ENCODE measurements around the gene SLC25A46. TPM values are rescaled to one million over a fixed set of nuclear protein-coding genes. Genes with fewer than 3 reads are reported as not detected.

The SLC25A46 gene
- total RNA-seq, 1 experiment from 2014 or later = 42.1 TPM

DNA sequence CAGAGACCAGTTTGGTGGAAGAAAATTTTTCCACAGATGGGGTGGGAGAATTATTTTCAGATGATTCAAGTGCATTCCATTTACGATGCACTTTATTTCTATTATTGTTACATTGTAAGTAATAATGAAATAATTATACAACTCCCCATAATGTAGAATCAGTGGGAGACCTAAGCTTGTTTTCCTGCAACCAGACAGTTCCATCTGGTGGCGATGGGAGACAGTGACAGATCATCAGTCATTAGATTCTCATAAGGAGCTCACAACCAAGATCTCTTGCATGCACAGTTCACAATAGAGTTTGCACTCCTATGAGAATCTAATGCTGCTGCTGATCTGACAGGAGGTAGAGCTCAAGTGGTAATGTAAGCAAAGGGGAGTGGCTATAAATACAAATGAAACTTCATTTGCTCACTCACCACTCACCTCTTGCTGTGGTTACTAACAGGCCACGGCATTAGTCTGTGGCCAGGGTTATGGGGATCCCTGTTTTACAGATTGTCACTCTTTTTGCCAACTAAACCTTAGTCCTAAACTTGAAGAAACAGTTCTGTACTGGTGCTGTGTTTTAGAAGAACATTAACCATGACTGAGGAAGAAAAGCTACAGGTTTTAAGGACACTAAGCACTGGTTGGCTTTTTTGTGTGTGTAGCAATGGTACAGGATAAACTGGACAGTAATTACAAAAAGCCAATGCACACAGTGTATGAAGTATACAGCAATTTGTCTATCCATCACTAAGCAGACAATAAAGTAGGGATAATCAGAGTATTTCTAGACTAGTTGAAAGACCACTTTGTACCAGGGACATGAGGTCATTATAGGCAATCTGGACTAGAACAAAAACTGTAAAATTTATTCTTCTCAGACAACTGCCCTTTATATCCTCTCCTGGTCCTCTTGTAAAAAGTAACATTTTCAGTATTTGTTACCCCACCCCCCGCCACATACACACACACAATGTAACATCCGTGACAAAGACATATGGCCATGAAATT lies 22.3 kb upstream of the SLC25A46 start:
- no peak for DNase-seq
- Histone ChIP-seq H3K4me3 (ENCODE audit: low read length) (no peak overlapping the region), H4K20me1 (ENCODE audit: low read length) (no peaks in the 10 kb centered on the region), H3K4me2 (ENCODE audit: low read length) (no peak overlapping the region), H2AFZ (ENCODE audit: low read length) (no peak overlapping the region), H3K9me2 (replicated peaks; ENCODE audit: low read length) (no peaks in the 10 kb centered on the region), H3K27ac (ENCODE audit: low read length) (no peak overlapping the region), H3K36me3 (ENCODE audit: low read depth, low read length) (no peaks in the 10 kb centered on the region), H3K9ac (ENCODE audit: low read length) (no peak overlapping the region), H3K27me3 (ENCODE audit: low read length) (peaks cover 9% of the 10 kb centered on the region; the same call in 1 of the 2 replicates), H3K79me2 (ENCODE audit: low read length) (no peaks in the 10 kb centered on the region), H3K9me3 (ENCODE audit: low read length) (no peaks in the 10 kb centered on the region), H3F3A (ENCODE audit: low read length, unreplicated experiment) (no peaks in the 10 kb centered on the region), H3K4me1 (ENCODE audit: insufficient read depth, low read length) (no peaks in the 10 kb centered on the region)
- ATAC-seq = peak; percentile 35; the same call in 1 of the 2 replicates
- intact Hi-C loops (cut with micrococcal nuclease) = loop anchor here (5.0 kb wide), 2 partner anchors 104 to 274 kb away; no protein-coding TSS in a partner anchor
- CTCF ChIA-PET = interaction anchor here (0.6 to 1.4 kb wide), 4 partner anchors 14 to 255 kb away, joined by 3 to 11 read pairs (median 7); no protein-coding TSS in a partner anchor
- TF ChIP-seq, protein P1, sequence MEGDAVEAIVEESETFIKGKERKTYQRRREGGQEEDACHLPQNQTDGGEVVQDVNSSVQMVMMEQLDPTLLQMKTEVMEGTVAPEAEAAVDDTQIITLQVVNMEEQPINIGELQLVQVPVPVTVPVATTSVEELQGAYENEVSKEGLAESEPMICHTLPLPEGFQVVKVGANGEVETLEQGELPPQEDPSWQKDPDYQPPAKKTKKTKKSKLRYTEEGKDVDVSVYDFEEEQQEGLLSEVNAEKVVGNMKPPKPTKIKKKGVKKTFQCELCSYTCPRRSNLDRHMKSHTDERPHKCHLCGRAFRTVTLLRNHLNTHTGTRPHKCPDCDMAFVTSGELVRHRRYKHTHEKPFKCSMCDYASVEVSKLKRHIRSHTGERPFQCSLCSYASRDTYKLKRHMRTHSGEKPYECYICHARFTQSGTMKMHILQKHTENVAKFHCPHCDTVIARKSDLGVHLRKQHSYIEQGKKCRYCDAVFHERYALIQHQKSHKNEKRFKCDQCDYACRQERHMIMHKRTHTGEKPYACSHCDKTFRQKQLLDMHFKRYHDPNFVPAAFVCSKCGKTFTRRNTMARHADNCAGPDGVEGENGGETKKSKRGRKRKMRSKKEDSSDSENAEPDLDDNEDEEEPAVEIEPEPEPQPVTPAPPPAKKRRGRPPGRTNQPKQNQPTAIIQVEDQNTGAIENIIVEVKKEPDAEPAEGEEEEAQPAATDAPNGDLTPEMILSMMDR (conservative IDR thresholded peaks at IDR 0.05; ENCODE audit: low read depth, low read length) = 0 out of 2 replicates have a peak, but pooled peaks have one; percentile 29
- TF ChIP-seq EZH2 (IDR thresholded peaks at IDR 0.05; ENCODE audit: low read length, unreplicated experiment) = no peak
- POLR2A ChIA-PET (ENCODE audit: unreplicated experiment) = interaction anchor here (0.7 kb wide), 1 partner anchor 104 kb away, joined by 3 read pairs; no protein-coding TSS in a partner anchor
- BruUV-seq (replicated peaks) = no TSS peak

DNA sequence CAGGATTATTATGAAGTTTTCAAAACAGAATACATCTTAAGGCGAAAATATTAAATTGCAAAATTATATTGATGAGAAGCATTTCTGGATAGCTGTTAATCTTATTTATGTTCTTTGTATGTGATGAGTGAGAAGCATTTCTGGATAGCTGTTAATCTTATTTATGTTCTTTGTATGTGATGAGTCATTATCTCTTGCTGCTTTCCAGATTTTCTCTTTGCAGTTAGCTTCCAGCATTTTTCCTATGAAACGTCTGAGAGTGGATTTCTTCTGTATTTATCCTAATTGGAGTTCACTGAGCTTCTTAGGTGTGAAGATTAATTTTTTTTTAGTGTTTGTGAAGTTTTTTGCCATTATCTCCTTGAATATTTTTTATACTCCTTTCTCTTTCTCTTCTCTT lies 20.5 kb upstream of the SLC25A46 start:
- TF ChIP-seq EZH2 (IDR thresholded peaks at IDR 0.05; ENCODE audit: low read length, unreplicated experiment) (no peak), EZH2phosphoT487 (IDR thresholded peaks at IDR 0.05; ENCODE audit: borderline replicate concordance, low read length) (no peak)
- TF ChIP-seq, protein P1 (conservative IDR thresholded peaks at IDR 0.05; ENCODE audit: low read depth, low read length) = no peak

More for the DNA sequence above, 20.5 kb upstream of the SLC25A46 start:
- intact Hi-C loops (cut with micrococcal nuclease) = loop anchor here (5.0 kb wide), 2 partner anchors 106 to 276 kb away; no protein-coding TSS in a partner anchor
- ChIA-PET CTCF (no interaction called here), POLR2A (ENCODE audit: unreplicated experiment) (no interaction called here)
- Histone ChIP-seq H3K9me2 (replicated peaks; ENCODE audit: low read length) (no peaks in the 10 kb centered on the region), H2AFZ (ENCODE audit: low read length) (no peak overlapping the region), H4K20me1 (ENCODE audit: low read length) (no peaks in the 10 kb centered on the region), H3F3A (ENCODE audit: low read length, unreplicated experiment) (no peaks in the 10 kb centered on the region), H3K27ac (ENCODE audit: low read length) (no peak overlapping the region), H3K4me2 (ENCODE audit: low read length) (no peak overlapping the region), H3K9me3 (ENCODE audit: low read length) (no peaks in the 10 kb centered on the region), H3K27me3 (ENCODE audit: low read length) (peaks cover 5% of the 10 kb centered on the region; the same call in 1 of the 2 replicates), H3K4me3 (ENCODE audit: low read length) (no peak overlapping the region), H3K4me1 (ENCODE audit: insufficient read depth, low read length) (no peaks in the 10 kb centered on the region), H3K9ac (ENCODE audit: low read length) (no peak overlapping the region), H3K79me2 (ENCODE audit: low read length) (no peaks in the 10 kb centered on the region), H3K36me3 (ENCODE audit: low read depth, low read length) (no peaks in the 10 kb centered on the region)
- BruUV-seq (replicated peaks) = no TSS peak
- no peak for DNase-seq
- ATAC-seq = no peak

All from PC-3 (cell line).